Fibroblast of mammary gland (primary cell): Measurements from ENCODE around the gene PIP5K1C.

Experiments used
- DNase-seq: peaks from one replicate; pipeline ENCODE4 v3.0.0-alpha.2; 2010; ENCODE audit warnings: low read depth
- H3K4me3 ChIP-seq: 2 replicates; pipeline ENCODE4 v1.5.1; 2011; ENCODE audit warnings: low read depth, mild to moderate bottlenecking, low read length, moderate library complexity; ENCODE audit not compliant: control insufficient read depth
- TF ChIP-seq, protein P1 (sequence below): conservative IDR thresholded peaks from 2 replicates; pipeline ENCODE4 v1.5.1; 2011; ENCODE audit warnings: low read depth, low read length, inconsistent platforms; ENCODE audit not compliant: control insufficient read depth, insufficient read depth

Gene PIP5K1C

DNA sequence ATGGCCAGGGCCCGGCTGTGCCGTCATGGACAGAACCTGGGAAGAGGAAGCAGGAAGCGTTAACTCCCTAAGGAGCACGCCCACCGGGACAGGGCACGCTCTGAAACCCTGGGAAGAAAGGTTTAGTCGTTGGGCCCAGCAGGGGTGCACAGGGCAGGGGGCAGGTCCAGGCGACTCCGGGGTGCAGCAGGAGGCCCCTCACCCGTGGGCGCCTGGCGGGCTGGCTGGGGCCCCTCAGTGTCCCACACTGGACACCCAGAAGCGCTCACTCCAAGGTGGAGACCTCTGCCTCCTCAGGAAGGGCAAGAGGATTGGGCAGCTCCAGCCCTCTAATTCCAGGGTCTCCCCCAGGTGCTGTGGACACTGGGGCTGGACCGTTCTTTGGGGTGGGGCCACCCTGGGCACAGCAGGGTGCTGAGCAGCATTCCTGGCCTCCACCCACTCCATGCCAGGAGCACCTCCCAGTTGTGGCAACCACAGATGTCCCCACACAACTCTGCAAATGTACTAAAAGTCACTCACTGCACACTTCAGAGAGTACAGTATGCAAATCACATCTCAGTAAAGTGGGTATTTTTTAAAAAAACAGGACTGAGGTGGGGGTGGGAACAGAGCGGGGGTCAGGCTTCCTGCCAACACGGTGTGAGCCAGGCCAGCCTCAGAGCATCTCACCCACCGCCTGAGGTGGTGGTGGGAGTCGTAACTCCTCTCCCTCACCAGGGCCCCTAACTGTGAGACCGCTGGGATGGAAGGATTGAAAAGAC is 35.2 kb downstream of the PIP5K1C start:
- TF ChIP-seq, protein P1, sequence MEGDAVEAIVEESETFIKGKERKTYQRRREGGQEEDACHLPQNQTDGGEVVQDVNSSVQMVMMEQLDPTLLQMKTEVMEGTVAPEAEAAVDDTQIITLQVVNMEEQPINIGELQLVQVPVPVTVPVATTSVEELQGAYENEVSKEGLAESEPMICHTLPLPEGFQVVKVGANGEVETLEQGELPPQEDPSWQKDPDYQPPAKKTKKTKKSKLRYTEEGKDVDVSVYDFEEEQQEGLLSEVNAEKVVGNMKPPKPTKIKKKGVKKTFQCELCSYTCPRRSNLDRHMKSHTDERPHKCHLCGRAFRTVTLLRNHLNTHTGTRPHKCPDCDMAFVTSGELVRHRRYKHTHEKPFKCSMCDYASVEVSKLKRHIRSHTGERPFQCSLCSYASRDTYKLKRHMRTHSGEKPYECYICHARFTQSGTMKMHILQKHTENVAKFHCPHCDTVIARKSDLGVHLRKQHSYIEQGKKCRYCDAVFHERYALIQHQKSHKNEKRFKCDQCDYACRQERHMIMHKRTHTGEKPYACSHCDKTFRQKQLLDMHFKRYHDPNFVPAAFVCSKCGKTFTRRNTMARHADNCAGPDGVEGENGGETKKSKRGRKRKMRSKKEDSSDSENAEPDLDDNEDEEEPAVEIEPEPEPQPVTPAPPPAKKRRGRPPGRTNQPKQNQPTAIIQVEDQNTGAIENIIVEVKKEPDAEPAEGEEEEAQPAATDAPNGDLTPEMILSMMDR = no peak

DNA sequence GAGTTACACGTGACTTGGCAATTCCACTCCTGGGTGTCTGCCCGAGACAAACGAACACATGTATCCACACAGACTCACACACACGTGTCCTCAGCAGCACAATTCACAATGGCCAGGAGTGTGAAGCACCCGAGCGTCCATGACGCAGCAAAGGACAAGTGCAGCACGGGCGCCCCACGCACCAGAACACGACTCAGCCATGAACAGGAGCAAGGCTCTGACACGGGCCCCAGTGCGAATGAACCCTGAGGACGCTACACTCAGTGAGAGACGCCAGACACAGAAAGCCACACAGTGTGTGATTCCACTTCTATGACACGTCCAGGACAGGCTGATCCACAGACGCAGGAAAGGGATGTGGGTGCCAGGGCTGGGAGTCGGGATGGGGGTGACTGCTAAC is 36.4 kb downstream of the PIP5K1C start:
- TF ChIP-seq, protein P1 = no peak
- no peak overlapping the region for H3K4me3 ChIP-seq
- DNase-seq = no peak

More for the DNA sequence above, 35.2 kb downstream of the PIP5K1C start:
- H3K4me3 ChIP-seq = no peak overlapping the region
- no peak for DNase-seq

DNA sequence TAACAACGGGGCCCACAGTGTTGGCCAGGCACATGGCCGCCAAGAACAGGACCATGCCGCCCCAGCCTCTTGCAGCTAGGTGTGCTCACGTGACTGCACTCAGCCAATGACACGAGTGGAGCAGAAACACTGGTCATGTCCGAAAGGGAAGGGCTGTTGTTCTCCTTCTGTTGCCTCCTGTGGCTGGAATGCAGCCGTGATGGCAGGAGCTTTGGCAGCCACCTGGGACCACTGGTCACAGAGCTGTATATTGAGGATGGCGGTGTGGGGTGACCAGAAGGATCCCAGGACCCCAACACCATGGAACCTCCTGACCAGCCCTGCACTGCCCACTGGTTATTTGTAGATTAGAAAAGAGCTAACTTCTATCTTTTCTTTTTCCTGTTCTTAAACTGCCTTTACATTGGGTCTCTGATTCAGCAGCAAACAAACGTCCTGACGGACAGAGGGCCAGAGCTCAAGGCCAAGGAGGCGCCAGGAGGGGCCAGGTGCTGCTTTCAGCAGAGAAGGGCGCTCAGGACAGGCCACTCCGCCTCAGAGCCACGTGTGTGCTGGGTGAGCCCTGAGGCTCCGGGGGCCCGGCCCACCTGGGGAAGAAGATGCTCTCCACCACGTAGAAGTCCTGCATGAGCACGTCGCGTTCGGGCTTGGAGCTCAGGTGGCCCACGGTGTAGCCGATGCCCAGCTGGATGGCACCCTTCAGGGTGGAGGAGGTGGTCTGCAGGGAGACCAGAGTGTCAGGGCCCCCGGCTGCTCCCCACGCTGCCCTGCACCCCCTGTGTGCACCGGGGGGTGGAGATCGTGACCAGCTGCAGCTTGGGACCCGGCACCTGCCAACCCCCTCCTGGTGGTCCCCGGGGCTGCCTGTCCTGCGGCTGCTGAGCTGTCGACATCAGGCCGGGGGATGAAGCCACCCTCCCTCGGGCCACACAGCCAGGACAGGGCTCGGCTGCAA is 38.7 kb downstream of the PIP5K1C start:
- DNase-seq = no peak
- H3K4me3 ChIP-seq = no peak overlapping the region

DNA sequence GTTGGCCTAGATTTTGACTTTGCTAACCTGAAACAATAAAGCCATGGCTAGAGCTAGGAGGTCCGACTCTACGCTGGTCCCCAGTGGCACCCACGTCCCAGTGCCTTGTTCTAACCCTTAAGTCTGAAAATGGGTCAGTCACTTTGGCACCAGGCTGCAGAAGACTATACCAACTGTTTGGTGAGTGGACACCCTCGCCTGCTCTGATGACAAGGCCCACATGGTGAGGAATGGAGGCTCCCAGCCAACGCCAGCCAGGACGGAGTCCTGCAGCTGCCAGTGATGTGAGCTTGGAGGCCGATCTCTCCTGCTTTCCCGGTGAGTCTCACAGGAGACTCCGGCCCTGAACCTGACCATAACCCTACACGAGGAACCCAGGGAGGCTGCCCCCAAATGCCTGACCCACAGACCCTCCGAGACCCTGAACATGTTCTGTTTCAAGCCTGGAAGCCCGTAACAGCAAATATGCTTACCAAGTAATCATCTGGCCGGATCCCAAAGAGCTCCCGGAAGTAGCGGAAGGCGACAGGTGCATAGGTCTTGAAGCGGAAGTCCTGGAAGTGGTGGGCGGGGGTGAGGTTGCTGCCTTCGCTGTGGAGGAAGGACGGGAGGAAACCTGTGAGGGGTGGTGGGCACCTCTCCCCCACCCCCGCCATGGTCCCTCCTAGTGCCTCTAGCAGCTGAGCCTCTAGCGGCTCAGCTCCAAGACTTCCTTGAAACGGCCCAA is 39.6 kb downstream of the PIP5K1C start:
- no peak for DNase-seq
- TF ChIP-seq, protein P1 = no peak
- no peak overlapping the region for H3K4me3 ChIP-seq

More for the DNA sequence above, 38.7 kb downstream of the PIP5K1C start:
- TF ChIP-seq, protein P1 = no peak

DNA sequence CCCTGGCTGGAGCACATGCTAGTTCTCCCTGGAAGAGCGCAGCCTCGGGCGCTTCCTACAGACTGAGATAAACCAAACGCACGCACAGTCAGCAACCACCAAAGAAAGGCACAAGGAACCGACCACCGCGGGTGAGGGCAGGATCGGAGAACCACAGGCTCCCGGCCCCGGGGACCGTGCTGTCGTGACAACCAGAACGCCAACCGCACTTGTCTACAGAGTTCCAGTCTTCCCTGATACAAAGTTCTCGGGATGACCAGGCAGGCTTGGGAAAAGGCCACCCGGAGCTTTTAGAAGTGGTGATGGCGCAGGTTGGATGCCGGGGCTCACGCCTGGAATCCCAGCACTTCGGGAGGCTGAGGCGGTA is 40.5 kb downstream of the PIP5K1C start:
- no peak for DNase-seq
- TF ChIP-seq, protein P1 = no peak
- H3K4me3 ChIP-seq = no peak overlapping the region
